DND-41 (cell line): ENCODE results near the gene AFF1.

Experiments
- CTCF ChIP-seq: IDR thresholded peaks from 2 replicates; pipeline ENCODE4 v1.5.1; 2012; ENCODE audit warnings: borderline replicate concordance, low read length, moderate library complexity, mild to moderate bottlenecking; ENCODE audit not compliant: poor library complexity, severe bottlenecking; ENCODE audit errors: extremely low read depth
- EZH2 ChIP-seq: IDR thresholded peaks from 3 replicates; pipeline ENCODE4 v1.6.1; 2012; ENCODE audit warnings: borderline replicate concordance, low read depth, mild to moderate bottlenecking, moderate library complexity, low read length, inconsistent platforms; ENCODE audit not compliant: severe bottlenecking

DNA sequence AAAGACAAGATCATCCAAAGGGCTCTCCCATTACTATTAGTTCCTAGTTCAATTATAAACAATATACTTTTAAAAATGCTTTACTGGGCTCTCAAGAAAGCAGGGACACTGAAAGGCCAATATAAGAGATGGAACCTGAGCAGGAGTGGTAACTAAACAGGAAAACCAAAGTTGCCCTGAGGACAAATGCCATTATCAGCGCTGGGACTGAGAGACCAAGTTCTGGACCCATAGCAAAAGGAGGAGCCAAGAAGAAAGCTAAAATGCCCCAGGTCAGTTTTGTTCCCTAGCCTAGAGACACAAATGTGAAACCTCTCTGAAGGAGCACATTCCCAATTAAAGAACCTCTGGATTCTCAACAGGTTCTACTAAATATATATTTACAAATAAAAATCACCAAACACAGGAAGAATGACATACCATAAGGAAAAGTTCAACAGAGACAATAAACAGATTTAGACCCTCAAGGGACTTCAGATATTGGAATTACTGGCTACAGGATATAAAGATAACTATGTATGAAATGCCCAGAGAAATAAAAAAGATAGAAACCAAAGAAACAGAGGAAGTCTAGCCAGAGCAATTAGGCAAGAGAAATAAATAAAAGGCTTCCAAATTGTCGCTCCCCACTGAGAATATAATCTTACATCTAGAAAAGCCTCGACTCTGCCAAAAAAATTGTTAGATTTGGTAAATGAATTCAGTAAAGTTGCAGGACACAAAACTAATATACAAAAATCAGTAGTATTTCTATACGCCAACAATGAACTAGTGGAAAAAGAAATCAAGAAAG, 218.5 kb downstream of the AFF1 start:
- TF ChIP-seq CTCF = no peak
- TF ChIP-seq EZH2 = no peak
